Frontal cortex (tissue), 4 donors: ENCODE data around the gene NLRP6. TPM values are rescaled to one million over a fixed set of nuclear protein-coding genes. Genes with fewer than 3 reads are reported as not detected.

Experiments used
- DNase-seq, 2 donors: peaks; one replicate each; pipeline ENCODE4 v3.0.0; 2012; ENCODE audit warnings: low spot score in 2 of 2
- FAIRE-seq: peaks from 2 replicates; lab custom pipeline; 2012; peaks lifted over from hg19 to GRCh38; lab: Jason Lieb, UNC
- total RNA-seq: library from RNA; depleted of rRNA; stranded (reverse); fragments of >200 nt; gene quantifications from one replicate; pipeline ENCODE4 v1.2.3, GENCODE V29; 2014
- donor health status: control.
- donor health status: control.
- donor health status: control.

NLRP6 gene
- total RNA-seq, 1 donor from 2014 or later, result not detected

DNA sequence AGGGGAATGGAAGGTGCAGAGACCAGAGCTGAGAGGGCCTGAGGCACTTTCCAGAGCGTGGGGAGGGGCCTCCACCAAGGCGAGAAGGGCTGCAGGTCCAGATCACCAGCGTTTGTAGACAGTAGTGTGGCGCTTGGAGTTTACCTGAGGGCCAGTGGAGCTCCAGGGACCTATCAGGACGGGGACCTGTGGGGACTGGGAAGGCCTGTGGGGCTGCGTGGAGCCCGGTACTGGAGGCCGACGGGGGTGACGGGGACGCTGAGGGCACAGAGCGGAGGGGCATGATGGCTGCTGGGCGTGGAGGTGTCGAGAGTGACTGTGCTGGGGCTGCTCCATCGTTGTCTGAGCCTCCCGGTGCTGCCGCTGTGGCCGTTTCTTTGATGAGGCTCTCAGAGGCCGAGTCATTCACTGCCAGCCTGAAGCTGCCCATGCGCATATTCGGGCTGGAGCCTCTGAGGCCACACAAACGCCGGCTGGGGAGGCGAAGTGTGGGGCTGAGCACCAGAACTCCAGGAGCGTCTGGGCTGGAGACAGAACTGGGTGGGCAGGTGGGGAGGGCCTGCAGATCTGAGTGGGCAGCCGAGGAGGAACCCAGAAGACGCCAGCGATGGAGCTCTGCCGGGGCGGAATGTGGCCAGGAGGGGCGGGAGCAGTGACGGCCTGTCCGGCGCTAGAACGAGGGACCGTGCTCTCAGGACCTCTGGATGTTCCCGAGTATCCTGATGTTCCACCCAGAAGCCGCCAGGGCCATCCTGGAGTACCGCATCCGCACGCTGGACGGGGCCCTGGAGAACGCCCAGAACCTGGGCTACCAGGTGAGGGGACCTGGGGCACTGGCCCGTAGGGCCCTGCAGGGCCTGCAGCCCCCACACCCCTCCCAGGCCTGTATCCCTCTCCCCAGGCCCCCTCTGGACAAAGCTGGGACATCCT, 13.3 kb downstream of the NLRP6 start:
- DNase-seq (no peak), FAIRE-seq (no peak)

DNA sequence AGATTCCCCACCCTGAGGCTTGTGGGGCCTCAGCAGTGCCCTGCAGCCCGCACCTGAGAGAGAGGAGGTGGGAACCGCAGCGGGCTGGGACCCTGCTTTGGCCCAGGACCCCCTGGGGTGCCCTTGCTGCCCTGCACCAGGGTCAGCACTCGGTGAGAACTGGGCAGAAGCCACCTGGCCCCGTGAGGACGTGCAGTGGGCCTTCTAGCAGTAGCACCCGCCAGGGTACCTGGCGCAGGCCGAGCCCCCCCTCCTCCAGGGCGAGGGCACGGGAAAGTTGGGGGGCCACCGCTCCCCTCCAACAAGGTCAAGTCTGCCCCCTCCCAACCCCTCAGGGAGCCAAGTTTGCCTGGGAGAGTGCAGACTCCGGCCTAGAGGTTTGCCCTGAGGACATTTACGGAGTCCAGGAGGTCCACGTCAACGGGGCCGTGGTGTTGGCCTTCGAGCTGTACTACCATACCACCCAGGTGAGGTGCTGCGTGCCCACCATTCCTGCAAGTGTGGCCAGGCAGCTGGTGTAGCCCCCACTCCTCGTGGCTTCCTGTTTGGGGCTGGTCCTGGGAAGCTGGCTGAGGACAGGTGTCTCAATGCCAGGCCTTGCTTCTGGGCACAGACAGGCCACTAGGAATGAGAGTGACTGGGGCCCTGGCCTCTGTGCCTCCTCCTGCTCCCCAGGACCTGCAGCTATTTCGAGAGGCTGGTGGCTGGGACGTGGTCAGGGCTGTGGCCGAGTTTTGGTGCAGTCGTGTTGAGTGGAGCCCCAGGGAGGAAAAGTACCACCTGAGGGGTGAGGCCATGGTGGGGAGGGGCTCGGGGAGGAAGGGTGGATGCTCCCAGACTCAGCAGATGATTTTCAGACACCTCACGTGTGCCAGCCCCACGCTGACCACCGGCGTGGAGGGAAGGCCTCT, 14.3 kb downstream of the NLRP6 start:
- FAIRE-seq (no peak), DNase-seq (no peak)

GRCh38 chr11:293271-293851, 15.2 kb downstream of the NLRP6 start:
- FAIRE-seq, result no peak
- DNase-seq, result no peak

DNA sequence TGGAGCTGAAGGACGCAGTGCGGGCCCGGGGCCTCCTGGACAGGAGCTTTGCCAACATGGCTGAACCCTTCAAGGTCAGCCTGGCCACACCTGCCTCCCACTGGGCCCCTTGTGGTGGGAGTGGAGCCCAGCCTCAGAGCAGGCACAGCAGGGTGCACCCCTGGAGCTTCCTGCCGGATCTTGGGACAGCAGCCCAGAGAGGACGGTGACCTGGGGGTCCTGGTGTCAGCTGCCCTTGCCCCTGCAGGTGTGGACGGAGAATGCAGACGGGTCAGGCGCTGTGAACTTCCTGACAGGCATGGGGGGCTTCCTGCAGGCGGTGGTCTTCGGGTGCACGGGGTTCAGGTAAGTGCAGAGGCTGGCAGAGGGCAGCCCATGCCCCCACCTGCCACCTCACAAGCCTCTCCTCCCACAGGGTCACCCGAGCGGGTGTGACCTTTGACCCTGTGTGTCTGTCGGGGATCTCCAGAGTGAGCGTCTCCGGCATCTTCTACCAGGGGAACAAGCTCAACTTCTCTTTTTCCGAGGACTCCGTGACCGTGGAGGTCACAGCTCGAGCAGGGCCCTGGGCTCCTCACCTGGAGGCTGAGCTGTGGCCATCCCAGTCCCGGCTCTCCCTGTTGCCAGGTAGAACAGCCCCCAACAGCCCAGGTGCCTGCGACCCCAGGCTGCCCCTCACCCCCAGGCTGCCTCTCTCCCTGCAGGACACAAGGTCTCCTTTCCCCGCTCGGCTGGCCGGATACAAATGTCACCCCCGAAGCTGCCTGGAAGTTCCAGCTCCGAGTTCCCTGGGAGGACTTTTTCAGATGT, 15.8 kb downstream of the NLRP6 start:
- FAIRE-seq, result no peak

GRCh38 chr11:294780-295179, 16.6 kb downstream of the NLRP6 start:
- DNase-seq, result no peak
- FAIRE-seq, result no peak

More for the DNA sequence above, 15.8 kb downstream of the NLRP6 start:
- DNase-seq, result no peak

DNA sequence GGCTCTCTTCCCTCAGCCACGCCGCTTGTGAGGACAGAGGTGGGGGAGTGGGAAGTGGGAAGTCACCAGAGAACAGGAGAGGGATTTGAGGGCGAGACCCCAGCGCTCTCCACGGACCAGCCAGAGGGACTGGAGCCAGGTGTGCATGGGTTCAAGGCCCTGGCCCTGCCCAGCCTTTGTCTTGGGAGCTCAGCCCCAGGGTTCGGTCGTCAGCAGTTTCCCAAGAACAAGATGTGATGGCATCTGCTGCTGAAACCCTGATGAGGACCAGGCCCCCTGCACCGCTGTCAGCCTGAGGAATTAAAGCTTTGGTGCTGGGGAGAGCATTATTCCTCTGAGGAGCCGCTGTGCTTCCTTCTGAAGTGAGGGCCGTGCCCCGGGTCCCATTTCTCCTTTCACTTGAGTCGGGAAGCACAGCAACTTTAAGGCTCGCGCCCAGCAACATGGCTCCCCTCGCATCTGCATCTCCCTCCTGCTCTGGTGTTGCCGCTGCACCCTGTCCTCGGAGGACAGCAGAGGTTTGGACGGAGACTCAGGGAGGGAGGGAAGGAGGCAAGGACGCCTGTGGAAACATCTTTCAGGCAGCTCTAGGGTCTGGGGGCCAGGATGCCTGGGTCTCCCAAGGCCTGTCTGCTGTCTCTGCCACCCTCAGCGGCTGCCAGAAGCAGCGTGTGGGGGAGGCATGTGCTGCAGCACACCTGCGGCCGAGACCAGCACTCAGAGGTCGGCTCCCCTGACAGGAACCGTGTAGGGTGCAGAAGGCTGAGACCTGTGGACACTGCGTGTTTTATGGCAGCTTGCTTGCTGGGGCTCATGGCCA, 17.4 kb downstream of the NLRP6 start:
- no peak for FAIRE-seq
- DNase-seq, result no peak

GRCh38 chr11:296171-297050, 18.2 kb downstream of the NLRP6 start:
- DNase-seq (no peak), FAIRE-seq (no peak)

GRCh38 chr11:297051-297585, 18.9 kb downstream of the NLRP6 start:
- FAIRE-seq, result no peak
- DNase-seq, result no peak

DNA sequence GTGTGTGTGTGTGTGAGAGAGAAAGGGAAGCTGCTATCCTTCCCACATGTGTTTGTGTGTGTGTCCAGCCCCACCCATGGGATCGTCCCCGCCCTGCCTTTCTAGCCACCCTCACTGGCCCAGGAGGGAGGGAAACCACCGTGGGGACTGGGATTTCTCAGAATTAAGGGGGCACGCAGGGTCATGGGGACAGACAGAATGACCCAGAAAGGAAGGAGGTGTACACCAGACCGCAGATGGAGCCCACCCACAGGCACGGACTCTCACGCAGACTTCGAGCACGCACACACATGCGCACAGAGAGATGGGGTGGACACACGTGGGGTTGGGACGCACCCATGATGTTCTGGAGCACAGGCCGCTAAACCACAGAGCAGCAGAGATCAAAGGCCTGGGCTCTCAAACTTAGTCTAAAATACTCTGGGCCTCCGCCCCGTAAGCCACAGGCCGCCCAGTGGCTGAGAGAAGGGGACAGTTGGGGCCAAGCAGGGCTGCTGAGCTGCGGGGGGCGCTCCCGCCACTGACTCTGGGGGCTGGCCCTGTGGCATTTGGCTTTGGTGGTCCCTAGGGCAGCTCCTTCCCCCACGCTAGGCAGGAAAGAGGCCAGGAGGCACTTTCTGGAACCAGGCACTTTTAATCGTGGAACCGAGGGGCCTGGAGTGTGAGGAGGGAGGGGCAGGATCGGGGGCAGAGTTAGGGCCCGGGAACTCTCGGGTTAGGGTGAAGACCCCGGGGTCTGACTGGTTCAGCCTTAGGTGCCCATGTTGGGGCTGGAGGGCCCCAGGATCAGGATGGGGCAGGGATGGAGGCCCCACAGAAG, 19.6 kb downstream of the NLRP6 start:
- DNase-seq (no peak), FAIRE-seq (no peak)

- no peak for DNase-seq
- FAIRE-seq, result no peak
Observed at GRCh38 chr11:298406-299065, 20.3 kb downstream of the NLRP6 start.

DNA sequence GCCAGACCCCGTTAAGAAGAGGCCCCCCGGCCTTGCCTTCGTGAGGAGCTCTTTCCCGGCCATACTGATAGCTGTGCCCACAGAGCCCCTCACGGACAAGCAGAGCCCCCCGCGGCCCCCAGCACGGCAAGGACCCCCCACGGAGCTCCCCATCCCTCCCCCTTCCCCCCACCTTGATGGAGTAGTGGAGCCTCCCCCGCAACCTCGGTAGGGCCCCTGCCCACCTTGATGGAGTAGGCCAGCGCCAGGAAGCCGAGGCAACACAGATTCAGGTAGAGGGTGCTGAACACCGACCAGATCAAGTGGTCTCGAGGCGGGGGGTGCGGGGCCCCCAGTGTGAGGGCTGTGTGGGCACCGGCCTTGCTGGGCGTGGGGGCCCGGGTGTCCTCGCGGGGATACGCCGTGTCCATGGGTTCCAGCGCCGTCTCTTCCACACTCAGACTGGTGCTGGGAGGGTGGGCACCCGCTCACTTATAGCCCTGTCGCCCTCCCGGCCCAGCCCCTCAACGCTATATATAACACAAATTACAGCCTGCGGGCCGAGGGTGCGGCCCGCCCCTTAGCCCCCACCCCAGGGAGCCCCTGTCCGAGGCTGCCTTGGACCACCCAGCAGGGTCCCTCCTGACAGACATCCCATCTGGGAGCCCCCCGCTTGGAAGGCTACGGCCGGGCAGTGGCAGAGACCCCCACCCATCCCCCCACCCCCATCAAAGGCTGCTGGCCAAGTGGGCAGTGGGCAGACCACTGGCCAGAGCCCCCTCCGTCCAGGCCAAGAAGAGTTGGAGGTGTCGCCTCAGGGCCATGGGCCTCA, 21.1 kb downstream of the NLRP6 start, which contains the start of gene IFITM5:
Gene IFITM5 (minus strand): TSS at position 446 of the 811 bp plus-strand sequence. CDS start 36 bp downstream, at position 410.
- no peak for FAIRE-seq

DNA sequence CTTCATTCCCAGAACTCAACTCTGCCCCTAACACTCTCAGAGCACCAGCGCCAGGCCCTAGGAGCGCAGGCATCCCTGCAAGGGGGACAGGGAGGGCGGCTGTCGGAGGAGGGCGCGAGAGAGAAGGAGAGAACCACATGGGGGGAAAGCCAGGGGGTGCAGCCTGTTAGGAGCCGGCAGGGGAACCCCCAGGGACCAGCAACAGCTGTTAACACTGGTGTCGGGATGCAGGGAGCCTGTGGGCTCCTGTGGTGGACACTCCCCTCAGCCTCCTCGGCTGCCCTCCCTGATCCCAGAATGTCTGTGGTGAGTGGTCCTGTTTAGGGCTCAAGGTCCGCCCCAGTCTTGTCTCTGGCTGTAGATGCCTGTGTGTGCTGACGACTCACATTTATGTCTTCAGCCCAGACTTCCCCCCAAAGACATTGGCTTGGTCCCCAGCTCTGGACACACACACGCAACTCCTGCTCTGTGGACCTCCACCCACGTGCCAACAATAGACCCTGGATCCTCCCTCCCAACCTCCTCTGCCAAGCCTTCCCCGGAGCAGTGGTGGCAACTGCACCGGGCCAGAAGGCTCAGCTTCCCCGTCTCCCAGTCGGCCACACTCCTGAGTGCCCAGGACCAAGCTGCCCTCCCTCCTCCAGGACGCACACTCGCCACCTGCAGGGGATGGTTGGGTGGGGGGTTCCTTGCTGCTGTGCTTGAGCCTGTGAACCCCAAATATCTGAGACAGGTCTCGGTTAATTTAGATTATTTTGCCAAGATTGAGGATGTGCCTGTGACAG, 21.9 kb downstream of the NLRP6 start:
- FAIRE-seq, result no peak

More for the DNA sequence above, 21.1 kb downstream of the NLRP6 start, which contains the start of gene IFITM5:
- DNase-seq, result no peak

DNA sequence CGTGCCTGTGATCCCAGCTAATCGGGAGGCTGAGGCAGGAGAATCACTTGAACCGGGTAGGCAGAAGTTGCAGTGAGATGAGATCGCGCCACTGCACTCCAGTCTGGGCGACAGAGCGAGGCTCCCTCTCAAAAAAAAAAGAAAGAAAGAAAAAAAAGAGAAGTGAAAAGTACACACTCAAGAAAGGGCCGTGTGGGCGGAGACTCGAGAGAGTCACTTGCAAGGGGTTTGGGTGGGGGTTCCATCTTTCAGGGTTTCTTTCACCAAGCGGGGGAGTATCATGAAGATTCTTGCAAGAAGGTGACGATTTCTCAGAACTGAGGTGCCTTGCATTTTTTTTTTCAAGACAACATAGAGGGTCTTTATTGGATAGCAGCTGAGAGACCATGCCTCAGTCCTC, 25.2 kb downstream of the NLRP6 start:
- DNase-seq (no peak), FAIRE-seq (no peak)

More for the DNA sequence above, 21.9 kb downstream of the NLRP6 start:
- DNase-seq, result no peak

- no peak for FAIRE-seq
- DNase-seq, result no peak
Observed at GRCh38 chr11:304061-304506, 25.9 kb downstream of the NLRP6 start.
